HEK293T (cell line): ENCODE data around the gene SUSD4.

ENCODE experiments used
- BHLHE40 ChIP-seq: fragments of 450-650 bp; IDR thresholded peaks from 2 replicates; pipeline ENCODE4 v1.6.1; 2016; ENCODE audit warnings: mild to moderate bottlenecking, moderate library complexity, borderline replicate concordance
- ELF4 ChIP-seq: fragments of 450-650 bp; IDR thresholded peaks from 2 replicates; pipeline ENCODE4 v1.6.1; 2017; ENCODE audit warnings: antibody characterized with exemption
- FOXM1 ChIP-seq: fragments of 450-650 bp; IDR thresholded peaks from 2 replicates; pipeline ENCODE4 v1.6.1; 2017; ENCODE audit warnings: mild to moderate bottlenecking, borderline replicate concordance
- HDGF ChIP-seq: fragments of 450-650 bp; IDR thresholded peaks from 2 replicates; pipeline ENCODE4 v1.6.1; 2017; ENCODE audit warnings: antibody characterized with exemption, borderline replicate concordance
- LEF1 ChIP-seq: fragments of 450-650 bp; IDR thresholded peaks from 2 replicates; pipeline ENCODE4 v1.6.1; 2017; ENCODE audit warnings: mild to moderate bottlenecking, borderline replicate concordance
- NFRKB ChIP-seq: fragments of 450-650 bp; IDR thresholded peaks from 2 replicates; pipeline ENCODE4 v1.6.1; 2016; ENCODE audit warnings: mild to moderate bottlenecking, moderate library complexity
- SP1 ChIP-seq: fragments of 450-650 bp; IDR thresholded peaks from 2 replicates; pipeline ENCODE4 v1.6.1; 2017
- SUZ12 ChIP-seq: fragments of 450-650 bp; IDR thresholded peaks from 2 replicates; pipeline ENCODE4 v1.6.1; 2016; ENCODE audit warnings: mild to moderate bottlenecking
- TF ChIP-seq, protein P1 (sequence below): fragments of 450-650 bp; IDR thresholded peaks from 2 replicates; pipeline ENCODE4 v1.6.1; 2016

- TF ChIP-seq FOXM1 (no peak), SP1 (no peak), HDGF (no peak), BHLHE40 (no peak), NFRKB (no peak), SUZ12 (no peak), LEF1 (no peak), ELF4 (no peak)
- TF ChIP-seq, protein P1, sequence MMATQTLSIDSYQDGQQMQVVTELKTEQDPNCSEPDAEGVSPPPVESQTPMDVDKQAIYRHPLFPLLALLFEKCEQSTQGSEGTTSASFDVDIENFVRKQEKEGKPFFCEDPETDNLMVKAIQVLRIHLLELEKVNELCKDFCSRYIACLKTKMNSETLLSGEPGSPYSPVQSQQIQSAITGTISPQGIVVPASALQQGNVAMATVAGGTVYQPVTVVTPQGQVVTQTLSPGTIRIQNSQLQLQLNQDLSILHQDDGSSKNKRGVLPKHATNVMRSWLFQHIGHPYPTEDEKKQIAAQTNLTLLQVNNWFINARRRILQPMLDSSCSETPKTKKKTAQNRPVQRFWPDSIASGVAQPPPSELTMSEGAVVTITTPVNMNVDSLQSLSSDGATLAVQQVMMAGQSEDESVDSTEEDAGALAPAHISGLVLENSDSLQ: no peak
Observed at GRCh38 chr1:223176437-223176836, 187.5 kb downstream of the SUSD4 start.
